Stimulated activated CD4-positive, alpha-beta T cell treated with anti-CD3 and anti-CD28 coated beads, Interleukin-15, amount 100 ng/mL, for 24 hours (primary cell): ENCODE measurements around the gene PTPN13.

Source experiments
- DNase-seq: peaks from one replicate; pipeline ENCODE4 v3.0.0-alpha.2; 2020

Gene PTPN13, protein sequence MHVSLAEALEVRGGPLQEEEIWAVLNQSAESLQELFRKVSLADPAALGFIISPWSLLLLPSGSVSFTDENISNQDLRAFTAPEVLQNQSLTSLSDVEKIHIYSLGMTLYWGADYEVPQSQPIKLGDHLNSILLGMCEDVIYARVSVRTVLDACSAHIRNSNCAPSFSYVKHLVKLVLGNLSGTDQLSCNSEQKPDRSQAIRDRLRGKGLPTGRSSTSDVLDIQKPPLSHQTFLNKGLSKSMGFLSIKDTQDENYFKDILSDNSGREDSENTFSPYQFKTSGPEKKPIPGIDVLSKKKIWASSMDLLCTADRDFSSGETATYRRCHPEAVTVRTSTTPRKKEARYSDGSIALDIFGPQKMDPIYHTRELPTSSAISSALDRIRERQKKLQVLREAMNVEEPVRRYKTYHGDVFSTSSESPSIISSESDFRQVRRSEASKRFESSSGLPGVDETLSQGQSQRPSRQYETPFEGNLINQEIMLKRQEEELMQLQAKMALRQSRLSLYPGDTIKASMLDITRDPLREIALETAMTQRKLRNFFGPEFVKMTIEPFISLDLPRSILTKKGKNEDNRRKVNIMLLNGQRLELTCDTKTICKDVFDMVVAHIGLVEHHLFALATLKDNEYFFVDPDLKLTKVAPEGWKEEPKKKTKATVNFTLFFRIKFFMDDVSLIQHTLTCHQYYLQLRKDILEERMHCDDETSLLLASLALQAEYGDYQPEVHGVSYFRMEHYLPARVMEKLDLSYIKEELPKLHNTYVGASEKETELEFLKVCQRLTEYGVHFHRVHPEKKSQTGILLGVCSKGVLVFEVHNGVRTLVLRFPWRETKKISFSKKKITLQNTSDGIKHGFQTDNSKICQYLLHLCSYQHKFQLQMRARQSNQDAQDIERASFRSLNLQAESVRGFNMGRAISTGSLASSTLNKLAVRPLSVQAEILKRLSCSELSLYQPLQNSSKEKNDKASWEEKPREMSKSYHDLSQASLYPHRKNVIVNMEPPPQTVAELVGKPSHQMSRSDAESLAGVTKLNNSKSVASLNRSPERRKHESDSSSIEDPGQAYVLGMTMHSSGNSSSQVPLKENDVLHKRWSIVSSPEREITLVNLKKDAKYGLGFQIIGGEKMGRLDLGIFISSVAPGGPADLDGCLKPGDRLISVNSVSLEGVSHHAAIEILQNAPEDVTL (N-terminal part only)

GRCh38 chr4:86593688-86594558, at the start of gene PTPN13:
TSS of gene PTPN13 (plus strand) at chr4:86594315. CDS start at chr4:86635257, 40,942 bp downstream.
- DNase-seq, result peak; percentile 83

DNA sequence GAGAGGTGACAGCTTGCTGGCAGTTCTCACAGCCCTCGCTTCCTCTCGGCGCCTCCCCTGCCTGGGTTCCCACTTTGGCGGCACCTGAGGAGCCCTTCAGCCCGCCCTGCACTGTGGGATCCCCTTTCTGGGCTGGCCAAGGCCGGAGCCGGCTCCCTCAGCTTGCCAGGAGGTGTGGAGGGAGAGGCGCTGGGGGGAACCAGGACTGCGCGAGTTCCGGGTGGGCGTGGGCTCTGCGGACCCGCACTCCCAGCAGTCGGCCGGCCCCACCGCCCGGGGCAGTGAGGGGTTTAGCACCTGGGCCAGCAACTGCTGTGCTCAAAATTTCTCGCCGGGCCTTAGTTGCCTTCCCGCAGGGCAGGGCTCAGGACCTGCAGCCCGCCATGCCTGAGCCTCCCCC, 47.0 kb upstream of the PTPN13 start:
- DNase-seq, result no peak

- DNase-seq, result no peak
Measured at GRCh38 chr4:86549163-86549788, 44.8 kb upstream of the PTPN13 start.

GRCh38 chr4:86551387-86551786, 42.7 kb upstream of the PTPN13 start:
- no peak for DNase-seq

DNA sequence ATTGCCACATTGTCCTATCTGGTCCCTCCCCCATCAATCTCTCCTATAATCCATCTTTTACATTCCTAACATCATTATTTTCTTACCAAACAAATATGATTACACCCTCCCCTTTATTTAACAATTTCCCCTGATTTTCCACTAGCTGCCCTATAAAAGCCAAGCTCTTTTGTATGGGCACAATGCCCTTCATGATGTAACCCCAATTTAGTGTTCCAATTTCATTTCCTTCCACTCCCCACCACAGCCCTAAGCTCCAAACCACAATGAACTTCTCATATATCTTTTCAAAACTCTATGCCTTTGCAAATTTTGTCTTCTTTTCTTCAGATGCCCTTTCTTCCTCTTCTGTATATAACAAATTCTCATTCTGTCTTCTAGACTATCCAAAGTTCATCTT, 39.5 kb upstream of the PTPN13 start:
- DNase-seq, result no peak

- DNase-seq, result no peak
Measured at GRCh38 chr4:86556791-86557415, 37.2 kb upstream of the PTPN13 start.

DNA sequence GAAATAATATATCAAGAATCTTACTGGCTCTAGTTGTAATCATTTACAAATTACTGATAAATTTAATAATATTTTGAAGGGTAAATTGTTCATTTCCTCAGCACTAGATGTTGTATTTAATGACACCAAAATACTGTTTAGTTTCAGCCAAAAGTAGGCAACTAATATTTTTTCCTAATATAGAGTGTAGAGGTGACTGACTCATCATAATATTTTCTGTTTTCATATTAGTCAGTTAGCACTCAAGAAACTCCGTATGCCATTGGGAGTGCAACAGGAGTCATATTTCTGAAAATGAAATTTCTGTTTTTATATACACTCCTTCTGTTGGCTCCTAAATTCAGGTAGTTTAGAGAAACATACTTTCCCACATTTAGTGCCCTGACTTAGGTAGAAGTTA, 36.6 kb upstream of the PTPN13 start:
- DNase-seq, result no peak

DNA sequence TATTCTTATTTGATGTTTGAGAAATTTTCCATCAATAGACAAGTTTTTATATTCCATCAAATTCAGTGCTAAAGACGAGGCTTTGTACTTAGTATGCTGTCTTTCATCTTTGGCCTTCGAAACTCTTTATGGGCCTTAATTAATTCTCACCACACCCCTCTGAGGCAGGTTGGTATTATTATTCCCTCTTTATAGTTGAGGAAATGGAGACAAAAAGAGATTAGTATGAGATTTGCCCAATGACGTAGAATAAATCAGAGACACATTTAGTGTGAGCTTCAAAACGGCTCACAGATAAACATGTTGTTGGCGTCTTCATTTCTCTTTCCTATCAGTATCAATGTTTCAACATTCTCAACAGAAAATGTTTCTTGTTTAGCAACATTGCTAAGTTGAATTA, 35.9 kb upstream of the PTPN13 start:
- DNase-seq, result no peak

- DNase-seq, result no peak
Measured at GRCh38 chr4:86558797-86559196, 35.3 kb upstream of the PTPN13 start.

DNA sequence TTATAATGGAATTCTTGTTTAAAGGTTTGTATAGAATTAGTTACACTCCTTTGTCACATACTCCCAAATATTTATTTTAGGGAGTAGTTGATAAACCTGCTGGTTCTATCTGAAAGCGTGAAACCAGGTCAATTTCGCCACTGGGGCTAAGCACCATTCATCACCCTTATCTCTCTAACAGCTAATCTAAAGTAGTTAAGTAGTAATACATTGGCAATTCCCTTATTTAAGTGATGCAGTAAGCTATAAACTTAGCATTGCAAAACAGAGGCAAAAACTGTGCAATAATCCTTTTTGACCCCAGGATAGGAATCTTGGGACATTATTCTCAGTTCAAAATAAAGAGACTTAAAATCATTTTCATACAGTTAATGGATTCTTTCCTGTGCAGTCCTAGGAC, 33.7 kb upstream of the PTPN13 start:
- DNase-seq, result no peak

- DNase-seq, result no peak
Measured at GRCh38 chr4:86561256-86561655, 32.9 kb upstream of the PTPN13 start.

- no peak for DNase-seq
Measured at GRCh38 chr4:86563416-86563815, 30.7 kb upstream of the PTPN13 start.

- DNase-seq, result no peak
Measured at GRCh38 chr4:86564795-86565194, 29.3 kb upstream of the PTPN13 start.

GRCh38 chr4:86565651-86566050, 28.5 kb upstream of the PTPN13 start:
- DNase-seq, result no peak

- DNase-seq, result no peak
Measured at GRCh38 chr4:86569103-86569870, 24.8 kb upstream of the PTPN13 start.

GRCh38 chr4:86579941-86580340, 14.2 kb upstream of the PTPN13 start:
- DNase-seq, result no peak

- DNase-seq, result no peak
Measured at GRCh38 chr4:86582410-86582809, 11.7 kb upstream of the PTPN13 start.

- no peak for DNase-seq
Measured at GRCh38 chr4:86586160-86586572, 7.9 kb upstream of the PTPN13 start.

DNA sequence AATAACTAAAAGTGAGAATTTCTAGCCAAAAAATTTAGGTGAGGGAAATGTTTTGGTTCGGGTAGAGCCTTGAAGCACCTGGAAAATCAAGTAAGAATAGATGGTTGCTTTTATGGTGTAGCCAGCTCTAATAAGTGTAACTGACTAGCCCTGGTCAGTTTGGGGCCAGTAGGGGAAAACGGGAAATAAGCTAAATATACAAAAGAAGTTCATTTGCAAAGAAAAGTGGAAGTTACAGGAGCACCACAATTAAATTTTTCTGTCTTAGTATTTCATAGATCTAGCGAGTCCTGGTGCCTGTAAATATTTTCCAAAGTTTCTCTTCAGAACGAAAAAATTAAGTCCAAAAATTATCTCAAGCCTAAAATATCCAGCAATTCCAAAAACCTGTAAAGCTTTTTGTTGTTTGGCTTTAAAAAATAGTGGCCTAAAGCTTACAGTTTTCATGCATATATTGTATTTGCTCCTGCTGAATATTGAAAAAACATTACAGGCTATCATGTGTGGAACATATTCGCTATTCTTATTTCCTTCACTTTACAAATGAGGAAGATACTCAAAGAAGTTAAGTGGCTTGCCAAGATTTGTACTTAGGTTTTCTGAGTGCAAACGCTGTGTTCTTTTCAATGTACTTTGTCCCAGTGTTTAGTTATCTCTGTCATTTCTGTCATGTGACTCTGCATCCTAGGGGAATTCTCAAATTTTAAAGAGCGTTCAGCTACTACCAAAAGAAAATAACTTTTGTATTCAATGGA, 7.3 kb upstream of the PTPN13 start:
- no peak for DNase-seq
